Astrocyte (in vitro differentiated cells and primary cell): ENCODE measurements around the gene ADGRE2. TPM values are rescaled to one million over a fixed set of nuclear protein-coding genes. Genes with fewer than 3 reads are reported as not detected.

ENCODE experiments used
- DNase-seq: peaks from one replicate; pipeline ENCODE4 v3.0.0-alpha.2; 2010; ENCODE audit warnings: low read depth
- FAIRE-seq: peaks from 2 replicates; lab custom pipeline; 2011; peaks lifted over from hg19 to GRCh38; lab: Jason Lieb, UNC
- H2AFZ ChIP-seq: 2 replicates; pipeline ENCODE4 v1.6.0; 2012; ENCODE audit warnings: low read depth, low read length, inconsistent platforms
- H3K27ac ChIP-seq: 2 replicates; pipeline ENCODE4 v1.5.1; 2011; ENCODE audit warnings: low read depth, low read length, inconsistent platforms
- H3K27me3 ChIP-seq: 2 replicates; pipeline ENCODE4 v1.6.0; 2011; ENCODE audit warnings: low read length, inconsistent platforms; ENCODE audit not compliant: insufficient read depth
- H3K36me3 ChIP-seq: 2 replicates; pipeline ENCODE4 v1.5.1; 2011; ENCODE audit warnings: low read length, inconsistent platforms; ENCODE audit not compliant: insufficient read depth
- H3K4me1 ChIP-seq: 2 replicates; pipeline ENCODE4 v1.5.1; 2011; ENCODE audit warnings: low read length, inconsistent platforms; ENCODE audit not compliant: insufficient read depth
- H3K4me2 ChIP-seq: 2 replicates; pipeline ENCODE4 v1.6.0; 2012; ENCODE audit warnings: low read length, inconsistent platforms
- H3K4me3 ChIP-seq: 2 replicates; pipeline ENCODE4 v1.5.1; 2011; ENCODE audit warnings: low read depth, mild to moderate bottlenecking, low read length, inconsistent platforms; ENCODE audit not compliant: insufficient read depth
- H3K79me2 ChIP-seq: 2 replicates; pipeline ENCODE4 v1.6.0; 2012; ENCODE audit warnings: mild to moderate bottlenecking, low read length, inconsistent platforms; ENCODE audit not compliant: insufficient read depth
- H3K9ac ChIP-seq: 2 replicates; pipeline ENCODE4 v1.6.0; 2012; ENCODE audit warnings: mild to moderate bottlenecking, low read length, inconsistent platforms
- H3K9me3 ChIP-seq: 2 replicates; pipeline ENCODE4 v1.5.1; 2012; ENCODE audit warnings: low read depth, mild to moderate bottlenecking, low read length, inconsistent platforms; ENCODE audit not compliant: insufficient read depth
- H4K20me1 ChIP-seq: 2 replicates; pipeline ENCODE4 v1.6.0; 2012; ENCODE audit warnings: low read length, inconsistent platforms; ENCODE audit not compliant: insufficient read depth
- H3K27ac Mint-ChIP-seq: one replicate; pipeline ENCODE4 v1.8.0; 2021; ENCODE audit warnings: mild to moderate bottlenecking, mixed read lengths; ENCODE audit not compliant: unreplicated experiment
- H3K27me3 Mint-ChIP-seq: one replicate; pipeline ENCODE4 v1.8.0; 2021; ENCODE audit warnings: low read depth, mixed read lengths; ENCODE audit not compliant: unreplicated experiment
- H3K36me3 Mint-ChIP-seq: one replicate; pipeline ENCODE4 v1.8.0; 2021; ENCODE audit warnings: low read depth, mixed read lengths; ENCODE audit not compliant: unreplicated experiment
- H3K4me1 Mint-ChIP-seq: one replicate; pipeline ENCODE4 v1.8.0; 2021; ENCODE audit warnings: low read depth, mixed read lengths; ENCODE audit not compliant: unreplicated experiment
- H3K4me3 Mint-ChIP-seq: one replicate; pipeline ENCODE4 v1.8.0; 2021; ENCODE audit warnings: mild to moderate bottlenecking, moderate library complexity, mixed read lengths; ENCODE audit not compliant: unreplicated experiment
- H3K9me3 Mint-ChIP-seq: one replicate; pipeline ENCODE4 v1.8.0; 2021; ENCODE audit warnings: mild to moderate bottlenecking, mixed read lengths; ENCODE audit not compliant: unreplicated experiment
- EZH2 ChIP-seq: IDR thresholded peaks from 2 replicates; pipeline ENCODE4 v1.6.1; 2012; ENCODE audit warnings: mild to moderate bottlenecking, low read length, inconsistent platforms; ENCODE audit not compliant: insufficient read depth
- total RNA-seq: library from RNA; stranded (reverse); gene quantifications from 2 replicates; pipeline ENCODE4 v1.2.1, GENCODE V29; 2021
- TF ChIP-seq, protein P1 (sequence below): IDR thresholded peaks from 2 replicates; pipeline ENCODE4 v1.5.1; 2011; ENCODE audit warnings: low read depth, mild to moderate bottlenecking, inconsistent platforms, low read length, moderate library complexity; ENCODE audit not compliant: insufficient read depth

The ADGRE2 gene
- total RNA-seq, 1 donor from 2014 or later = 0.34 TPM

DNA sequence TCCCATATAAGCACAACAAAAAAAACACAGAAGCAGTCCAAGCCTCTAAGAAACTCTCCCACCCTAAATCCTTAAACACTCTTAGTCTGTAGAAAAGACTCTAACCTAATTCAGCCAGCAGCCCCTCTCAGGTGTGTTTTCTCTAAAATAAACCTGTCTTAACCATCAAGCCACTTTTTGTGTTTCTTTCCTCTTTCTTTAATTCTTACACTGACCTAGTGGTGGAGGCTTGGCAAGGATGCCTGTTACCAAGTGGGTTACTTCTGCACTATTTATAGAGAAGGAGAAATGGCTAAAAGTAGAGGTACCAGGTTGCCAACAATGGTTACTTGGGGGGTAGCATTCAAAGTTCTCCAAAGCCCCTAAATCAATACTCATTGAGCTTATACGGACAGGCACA lies 44.8 kb downstream of the ADGRE2 start:
- H3K36me3 Mint-ChIP-seq = no peaks in the 10 kb centered on the region
- Histone ChIP-seq H3K9ac (no peak overlapping the region), H3K9me3 (peaks cover under 1% of the 10 kb centered on the region), H4K20me1 (no peaks in the 10 kb centered on the region), H3K27me3 (no peaks in the 10 kb centered on the region), H3K27ac (no peak overlapping the region), H3K79me2 (no peaks in the 10 kb centered on the region), H2AFZ (no peak overlapping the region), H3K4me2 (no peak overlapping the region), H3K36me3 (no peaks in the 10 kb centered on the region), H3K4me1 (no peaks in the 10 kb centered on the region), H3K4me3 (no peak overlapping the region)
- H3K4me1 Mint-ChIP-seq = no peaks in the 10 kb centered on the region
- no peak overlapping the region for H3K4me3 Mint-ChIP-seq
- peaks cover 16% of the 10 kb centered on the region for H3K9me3 Mint-ChIP-seq
- TF ChIP-seq, protein P1, sequence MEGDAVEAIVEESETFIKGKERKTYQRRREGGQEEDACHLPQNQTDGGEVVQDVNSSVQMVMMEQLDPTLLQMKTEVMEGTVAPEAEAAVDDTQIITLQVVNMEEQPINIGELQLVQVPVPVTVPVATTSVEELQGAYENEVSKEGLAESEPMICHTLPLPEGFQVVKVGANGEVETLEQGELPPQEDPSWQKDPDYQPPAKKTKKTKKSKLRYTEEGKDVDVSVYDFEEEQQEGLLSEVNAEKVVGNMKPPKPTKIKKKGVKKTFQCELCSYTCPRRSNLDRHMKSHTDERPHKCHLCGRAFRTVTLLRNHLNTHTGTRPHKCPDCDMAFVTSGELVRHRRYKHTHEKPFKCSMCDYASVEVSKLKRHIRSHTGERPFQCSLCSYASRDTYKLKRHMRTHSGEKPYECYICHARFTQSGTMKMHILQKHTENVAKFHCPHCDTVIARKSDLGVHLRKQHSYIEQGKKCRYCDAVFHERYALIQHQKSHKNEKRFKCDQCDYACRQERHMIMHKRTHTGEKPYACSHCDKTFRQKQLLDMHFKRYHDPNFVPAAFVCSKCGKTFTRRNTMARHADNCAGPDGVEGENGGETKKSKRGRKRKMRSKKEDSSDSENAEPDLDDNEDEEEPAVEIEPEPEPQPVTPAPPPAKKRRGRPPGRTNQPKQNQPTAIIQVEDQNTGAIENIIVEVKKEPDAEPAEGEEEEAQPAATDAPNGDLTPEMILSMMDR = no peak
- TF ChIP-seq EZH2 = no peak
- FAIRE-seq (no peak), DNase-seq (no peak)
- no peak overlapping the region for H3K27ac Mint-ChIP-seq
- no peaks in the 10 kb centered on the region for H3K27me3 Mint-ChIP-seq

DNA sequence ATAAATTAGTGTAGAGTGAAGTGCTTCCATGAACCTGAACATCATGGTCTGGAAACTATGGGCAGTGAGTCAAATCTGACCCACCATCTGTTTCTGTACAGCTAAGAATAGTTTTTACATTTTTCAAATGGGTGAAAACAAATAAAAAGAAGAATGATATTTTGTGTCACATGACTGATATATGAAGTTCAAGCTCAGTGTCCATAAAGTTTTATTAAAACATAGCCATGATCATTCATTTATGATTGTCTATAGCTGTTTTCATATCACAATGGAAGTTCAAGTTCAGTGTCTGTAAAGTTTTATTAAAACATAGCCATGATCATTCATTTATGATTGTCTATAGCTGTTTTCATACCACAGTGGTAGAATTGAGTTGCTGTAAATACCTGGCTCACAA lies 45.9 kb downstream of the ADGRE2 start:
- TF ChIP-seq, protein P1 = no peak
- no peak for TF ChIP-seq EZH2
- Histone ChIP-seq H4K20me1 (no peaks in the 10 kb centered on the region), H3K36me3 (no peaks in the 10 kb centered on the region), H2AFZ (no peak overlapping the region), H3K4me1 (no peaks in the 10 kb centered on the region), H3K4me2 (no peak overlapping the region), H3K9me3 (peaks cover 3% of the 10 kb centered on the region), H3K27me3 (no peaks in the 10 kb centered on the region), H3K9ac (no peak overlapping the region), H3K27ac (no peak overlapping the region), H3K4me3 (no peak overlapping the region), H3K79me2 (no peaks in the 10 kb centered on the region)
- Mint-ChIP-seq H3K4me3 (no peak overlapping the region), H3K27ac (no peak overlapping the region), H3K4me1 (no peaks in the 10 kb centered on the region), H3K9me3 (peaks cover 21% of the 10 kb centered on the region), H3K27me3 (no peaks in the 10 kb centered on the region), H3K36me3 (no peaks in the 10 kb centered on the region)
- DNase-seq = no peak
- FAIRE-seq = no peak

- Histone ChIP-seq H3K79me2 (no peaks in the 10 kb centered on the region), H3K27me3 (no peaks in the 10 kb centered on the region), H3K36me3 (no peaks in the 10 kb centered on the region), H2AFZ (no peak overlapping the region), H3K9me3 (peaks cover 3% of the 10 kb centered on the region), H3K9ac (no peak overlapping the region), H3K4me3 (no peak overlapping the region), H4K20me1 (no peaks in the 10 kb centered on the region), H3K27ac (no peak overlapping the region), H3K4me1 (no peaks in the 10 kb centered on the region), H3K4me2 (no peak overlapping the region)
- Mint-ChIP-seq H3K9me3 (peaks cover 26% of the 10 kb centered on the region), H3K36me3 (no peaks in the 10 kb centered on the region), H3K4me1 (no peaks in the 10 kb centered on the region), H3K27me3 (no peaks in the 10 kb centered on the region), H3K4me3 (no peak overlapping the region), H3K27ac (no peak overlapping the region)
- DNase-seq (no peak), FAIRE-seq (no peak)
- no peak for TF ChIP-seq EZH2
- TF ChIP-seq, protein P1 = no peak
These were observed 47.2 kb downstream of the ADGRE2 start for GRCh38 chr19:14731200-14731599.
